Stimulated activated memory B cell treated with anti-CD40 and anti-IgM and Interleukin-4, amounts not matched to agents 10 μg/mL and 1 μg/mL and 100 μg/mL, for 72 hours (primary cell): ENCODE results near the gene CLCN4.

Experiments used
- ATAC-seq: fragments of 150-1000 bp; cut with Tn5 transposase; 2 replicates; pipeline ENCODE4 v1.10.0; 2021
- H3K27ac Mint-ChIP-seq: one replicate; pipeline ENCODE4 v1.8.0; 2022; ENCODE audit warnings: mild to moderate bottlenecking, mixed read lengths
- H3K27me3 Mint-ChIP-seq: one replicate; pipeline ENCODE4 v1.8.0; 2022; ENCODE audit warnings: mixed read lengths
- H3K36me3 Mint-ChIP-seq: one replicate; pipeline ENCODE4 v1.8.0; 2022; ENCODE audit warnings: mixed read lengths
- H3K4me1 Mint-ChIP-seq: one replicate; pipeline ENCODE4 v1.8.0; 2022; ENCODE audit warnings: mixed read lengths
- H3K4me3 Mint-ChIP-seq: one replicate; pipeline ENCODE4 v1.8.0; 2022; ENCODE audit warnings: mild to moderate bottlenecking, moderate library complexity, mixed read lengths
- H3K9me3 Mint-ChIP-seq: one replicate; pipeline ENCODE4 v1.8.0; 2022; ENCODE audit warnings: mixed read lengths

The CLCN4 gene

GRCh38 chrX:10121787-10122186 is 35.0 kb upstream of the CLCN4 start:
- H3K27me3 Mint-ChIP-seq: no peaks in the 10 kb centered on the region
- ATAC-seq: peak; percentile 87
- peaks cover 50% of the 10 kb centered on the region for H3K4me1 Mint-ChIP-seq
- H3K36me3 Mint-ChIP-seq: peaks cover 45% of the 10 kb centered on the region
- peak overlapping the region; percentile 60 for H3K4me3 Mint-ChIP-seq
- H3K27ac Mint-ChIP-seq: peak overlapping the region; percentile 66
- no peaks in the 10 kb centered on the region for H3K9me3 Mint-ChIP-seq

GRCh38 chrX:10124506-10125247 is 32.1 kb upstream of the CLCN4 start:
- no peak overlapping the region for H3K4me3 Mint-ChIP-seq
- H3K36me3 Mint-ChIP-seq: peaks cover 48% of the 10 kb centered on the region
- H3K9me3 Mint-ChIP-seq: no peaks in the 10 kb centered on the region
- ATAC-seq: no peak
- H3K27me3 Mint-ChIP-seq: no peaks in the 10 kb centered on the region
- peaks cover 26% of the 10 kb centered on the region for H3K4me1 Mint-ChIP-seq
- no peak overlapping the region for H3K27ac Mint-ChIP-seq

- Mint-ChIP-seq H3K9me3 (no peaks in the 10 kb centered on the region), H3K27ac (no peak overlapping the region), H3K4me3 (no peak overlapping the region), H3K27me3 (no peaks in the 10 kb centered on the region), H3K36me3 (peaks cover 45% of the 10 kb centered on the region), H3K4me1 (peaks cover 23% of the 10 kb centered on the region)
- ATAC-seq: no peak
Observed at GRCh38 chrX:10125248-10125615, 31.5 kb upstream of the CLCN4 start.

GRCh38 chrX:10126044-10126443 is 30.7 kb upstream of the CLCN4 start:
- Mint-ChIP-seq H3K27me3 (no peaks in the 10 kb centered on the region), H3K9me3 (no peaks in the 10 kb centered on the region), H3K4me3 (no peak overlapping the region), H3K36me3 (peaks cover 37% of the 10 kb centered on the region), H3K4me1 (peaks cover 15% of the 10 kb centered on the region), H3K27ac (no peak overlapping the region)
- no peak for ATAC-seq

- no peak overlapping the region for H3K27ac Mint-ChIP-seq
- H3K36me3 Mint-ChIP-seq: peaks cover 39% of the 10 kb centered on the region
- no peaks in the 10 kb centered on the region for H3K9me3 Mint-ChIP-seq
- H3K4me3 Mint-ChIP-seq: no peak overlapping the region
- H3K4me1 Mint-ChIP-seq: peaks cover 7% of the 10 kb centered on the region
- H3K27me3 Mint-ChIP-seq: no peaks in the 10 kb centered on the region
- ATAC-seq: no peak
Observed at GRCh38 chrX:10126834-10127233, 29.9 kb upstream of the CLCN4 start.

GRCh38 chrX:10128386-10128785 is 28.4 kb upstream of the CLCN4 start:
- Mint-ChIP-seq H3K36me3 (peaks cover 48% of the 10 kb centered on the region), H3K27ac (no peak overlapping the region), H3K27me3 (no peaks in the 10 kb centered on the region), H3K4me3 (no peak overlapping the region), H3K9me3 (no peaks in the 10 kb centered on the region), H3K4me1 (no peaks in the 10 kb centered on the region)
- ATAC-seq: no peak

GRCh38 chrX:10129229-10129628 is 27.5 kb upstream of the CLCN4 start:
- Mint-ChIP-seq H3K9me3 (no peaks in the 10 kb centered on the region), H3K4me1 (no peaks in the 10 kb centered on the region), H3K36me3 (peaks cover 55% of the 10 kb centered on the region), H3K4me3 (no peak overlapping the region), H3K27ac (no peak overlapping the region), H3K27me3 (no peaks in the 10 kb centered on the region)
- no peak for ATAC-seq

- H3K9me3 Mint-ChIP-seq: no peaks in the 10 kb centered on the region
- no peak overlapping the region for H3K4me3 Mint-ChIP-seq
- no peak for ATAC-seq
- H3K4me1 Mint-ChIP-seq: no peaks in the 10 kb centered on the region
- H3K27ac Mint-ChIP-seq: no peak overlapping the region
- peaks cover 58% of the 10 kb centered on the region for H3K36me3 Mint-ChIP-seq
- H3K27me3 Mint-ChIP-seq: no peaks in the 10 kb centered on the region
Observed at GRCh38 chrX:10130354-10130753, 26.4 kb upstream of the CLCN4 start.

GRCh38 chrX:10133980-10134676 is 22.6 kb upstream of the CLCN4 start:
- peaks cover 33% of the 10 kb centered on the region for H3K36me3 Mint-ChIP-seq
- H3K27me3 Mint-ChIP-seq: no peaks in the 10 kb centered on the region
- H3K4me3 Mint-ChIP-seq: no peak overlapping the region
- no peaks in the 10 kb centered on the region for H3K4me1 Mint-ChIP-seq
- ATAC-seq: no peak
- H3K9me3 Mint-ChIP-seq: no peaks in the 10 kb centered on the region
- H3K27ac Mint-ChIP-seq: no peak overlapping the region

- no peak overlapping the region for H3K4me3 Mint-ChIP-seq
- H3K4me1 Mint-ChIP-seq: no peaks in the 10 kb centered on the region
- peaks cover 32% of the 10 kb centered on the region for H3K36me3 Mint-ChIP-seq
- H3K27me3 Mint-ChIP-seq: no peaks in the 10 kb centered on the region
- ATAC-seq: no peak
- no peak overlapping the region for H3K27ac Mint-ChIP-seq
- H3K9me3 Mint-ChIP-seq: no peaks in the 10 kb centered on the region
Observed at GRCh38 chrX:10134921-10135320, 21.9 kb upstream of the CLCN4 start.

- Mint-ChIP-seq H3K4me1 (no peaks in the 10 kb centered on the region), H3K27me3 (no peaks in the 10 kb centered on the region), H3K27ac (no peak overlapping the region), H3K36me3 (peaks cover 35% of the 10 kb centered on the region), H3K9me3 (no peaks in the 10 kb centered on the region), H3K4me3 (no peak overlapping the region)
- ATAC-seq: no peak
Observed at GRCh38 chrX:10135561-10136399, 21.0 kb upstream of the CLCN4 start.

GRCh38 chrX:10138726-10139125 is 18.0 kb upstream of the CLCN4 start:
- peaks cover 12% of the 10 kb centered on the region for H3K4me1 Mint-ChIP-seq
- H3K4me3 Mint-ChIP-seq: no peak overlapping the region
- no peak for ATAC-seq
- no peaks in the 10 kb centered on the region for H3K9me3 Mint-ChIP-seq
- no peak overlapping the region for H3K27ac Mint-ChIP-seq
- peaks cover 46% of the 10 kb centered on the region for H3K36me3 Mint-ChIP-seq
- no peaks in the 10 kb centered on the region for H3K27me3 Mint-ChIP-seq

- no peaks in the 10 kb centered on the region for H3K9me3 Mint-ChIP-seq
- H3K36me3 Mint-ChIP-seq: peaks cover 38% of the 10 kb centered on the region
- no peaks in the 10 kb centered on the region for H3K27me3 Mint-ChIP-seq
- peaks cover 12% of the 10 kb centered on the region for H3K4me1 Mint-ChIP-seq
- no peak for ATAC-seq
- H3K27ac Mint-ChIP-seq: no peak overlapping the region
- H3K4me3 Mint-ChIP-seq: no peak overlapping the region
Observed at GRCh38 chrX:10140264-10140663, 16.5 kb upstream of the CLCN4 start.

- Mint-ChIP-seq H3K9me3 (peaks cover 4% of the 10 kb centered on the region), H3K27me3 (no peaks in the 10 kb centered on the region), H3K4me1 (peaks cover 12% of the 10 kb centered on the region), H3K36me3 (peaks cover 51% of the 10 kb centered on the region), H3K4me3 (no peak overlapping the region), H3K27ac (no peak overlapping the region)
- ATAC-seq: no peak
Observed at GRCh38 chrX:10142041-10142599, 14.7 kb upstream of the CLCN4 start.
